ENCODE data around the gene FOXRED2. TPM values are rescaled to one million over a fixed set of nuclear protein-coding genes. Genes with fewer than 3 reads are reported as not detected.
A peak's percentile ranks its signal among the peaks of the same experiment; 100 is the strongest.

The FOXRED2 gene
- total RNA-seq, 2 experiments from 2014 or later = 22.6 to 48.3 TPM

DNA sequence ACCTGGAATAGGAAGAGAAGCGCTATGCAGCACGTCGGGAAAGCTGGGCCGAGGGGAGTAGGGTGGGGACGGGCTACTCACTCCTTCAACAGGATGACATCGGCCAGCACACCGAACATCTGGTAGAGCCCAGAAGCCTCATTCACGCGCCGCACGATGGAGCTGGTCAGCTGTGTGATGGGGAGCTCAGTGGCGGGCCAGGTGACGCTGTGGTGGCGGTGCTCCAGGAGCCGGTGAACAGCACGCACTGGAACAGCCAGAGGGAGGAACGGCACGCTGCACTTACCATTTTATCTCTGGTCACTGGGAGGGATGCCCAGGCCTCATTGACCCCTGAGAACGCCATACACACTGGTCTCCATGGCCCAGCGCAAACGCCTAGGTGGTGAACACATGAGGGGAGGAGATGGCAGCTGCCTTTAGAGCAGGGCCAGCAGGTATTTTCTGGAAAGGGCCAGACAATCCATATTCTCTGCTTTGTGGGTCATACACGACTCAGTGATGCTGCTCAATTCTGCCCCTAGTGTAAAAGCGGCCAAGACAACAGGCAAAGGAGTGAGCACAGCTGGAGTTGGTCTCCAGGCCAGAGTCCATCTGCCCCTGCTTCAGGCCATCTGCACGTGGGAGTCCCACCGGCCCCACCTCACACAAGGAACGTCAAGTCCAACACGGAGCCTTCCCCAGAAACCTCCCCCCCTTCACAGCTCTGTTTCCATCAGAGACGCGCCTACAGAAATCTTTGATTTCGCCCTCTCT lies 8.8 kb downstream of the FOXRED2 start:
- POLR2A ChIA-PET = no interaction called here

DNA sequence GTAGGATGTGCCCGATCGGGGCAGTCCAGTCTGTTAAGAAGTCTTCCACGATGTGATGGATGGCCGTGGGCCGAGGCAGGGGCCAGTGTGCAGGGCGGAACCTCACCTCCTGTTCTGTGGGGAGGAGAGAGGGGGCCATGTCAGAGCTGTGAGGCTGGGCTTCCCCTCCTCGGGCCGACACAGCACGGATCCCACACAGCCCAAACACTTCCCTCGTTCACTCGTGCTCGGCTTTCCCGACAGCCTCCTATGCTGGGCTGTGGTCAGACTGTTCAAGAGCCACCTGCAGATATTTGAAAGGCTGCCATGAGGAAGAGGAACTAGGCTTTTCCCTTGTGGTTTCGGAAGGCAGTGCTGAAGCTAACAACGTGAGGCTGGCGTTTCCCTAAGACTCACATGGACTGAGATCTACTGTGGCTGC lies 13.1 kb downstream of the FOXRED2 start:
- H3K9me3 ChIP-seq (ENCODE audit: low read length) = no peaks in the 10 kb centered on the region
- H3K27ac ChIP-seq (ENCODE audit: low read depth, low read length, poor library complexity, severe bottlenecking) = peak overlapping the region; percentile 43
- H3K4me3 ChIP-seq (ENCODE audit: low read depth, low read length, poor library complexity, severe bottlenecking) = no peak overlapping the region
- H3K9me2 ChIP-seq (ENCODE audit: insufficient read depth, low read length) = no peaks in the 10 kb centered on the region
- H3K4me2 ChIP-seq (ENCODE audit: low read length) = peak overlapping the region; percentile 31
- no peaks in the 10 kb centered on the region for H3K79me2 ChIP-seq (ENCODE audit: insufficient read depth, low read depth, low read length)
- TF ChIP-seq EZH2phosphoT487 (IDR thresholded peaks at IDR 0.05; ENCODE audit: borderline replicate concordance, low read depth, low read length) = no peak
- TF ChIP-seq, protein P1, sequence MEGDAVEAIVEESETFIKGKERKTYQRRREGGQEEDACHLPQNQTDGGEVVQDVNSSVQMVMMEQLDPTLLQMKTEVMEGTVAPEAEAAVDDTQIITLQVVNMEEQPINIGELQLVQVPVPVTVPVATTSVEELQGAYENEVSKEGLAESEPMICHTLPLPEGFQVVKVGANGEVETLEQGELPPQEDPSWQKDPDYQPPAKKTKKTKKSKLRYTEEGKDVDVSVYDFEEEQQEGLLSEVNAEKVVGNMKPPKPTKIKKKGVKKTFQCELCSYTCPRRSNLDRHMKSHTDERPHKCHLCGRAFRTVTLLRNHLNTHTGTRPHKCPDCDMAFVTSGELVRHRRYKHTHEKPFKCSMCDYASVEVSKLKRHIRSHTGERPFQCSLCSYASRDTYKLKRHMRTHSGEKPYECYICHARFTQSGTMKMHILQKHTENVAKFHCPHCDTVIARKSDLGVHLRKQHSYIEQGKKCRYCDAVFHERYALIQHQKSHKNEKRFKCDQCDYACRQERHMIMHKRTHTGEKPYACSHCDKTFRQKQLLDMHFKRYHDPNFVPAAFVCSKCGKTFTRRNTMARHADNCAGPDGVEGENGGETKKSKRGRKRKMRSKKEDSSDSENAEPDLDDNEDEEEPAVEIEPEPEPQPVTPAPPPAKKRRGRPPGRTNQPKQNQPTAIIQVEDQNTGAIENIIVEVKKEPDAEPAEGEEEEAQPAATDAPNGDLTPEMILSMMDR (conservative IDR thresholded peaks at IDR 0.05; ENCODE audit: low read length) = no peak
- CTCF ChIA-PET (ENCODE audit: unreplicated experiment) = no interaction called here
- DNase-seq (ENCODE audit: low spot score) = peak; percentile 67
- no TSS peak for BruUV-seq (replicated peaks)
- POLR2A ChIA-PET = interaction anchor here (0.6 to 1.3 kb wide), 5 partner anchors 12 to 254 kb away, joined by 3 to 5 read pairs (median 4); partner anchors contain the start of genes APOL2 and TXN2
- H4K20me1 ChIP-seq (ENCODE audit: insufficient read depth, low read length) = no peaks in the 10 kb centered on the region
- H2AFZ ChIP-seq (ENCODE audit: low read length) = no peak overlapping the region
- H3K36me3 ChIP-seq (ENCODE audit: insufficient read depth, low read length) = peaks cover 77% of the 10 kb centered on the region
- intact Hi-C loops (cut with micrococcal nuclease; ENCODE audit: unreplicated experiment) = no loop called here
- peaks cover 27% of the 10 kb centered on the region for H3K4me1 ChIP-seq (ENCODE audit: insufficient read depth, low read length, poor library complexity, severe bottlenecking)

More for the DNA sequence above, 8.8 kb downstream of the FOXRED2 start:
- H3K79me2 ChIP-seq (ENCODE audit: insufficient read depth, low read depth, low read length) = no peaks in the 10 kb centered on the region
- peaks cover 12% of the 10 kb centered on the region for H3K4me1 ChIP-seq (ENCODE audit: insufficient read depth, low read length, poor library complexity, severe bottlenecking)
- H3K4me3 ChIP-seq (ENCODE audit: low read depth, low read length, poor library complexity, severe bottlenecking) = no peak overlapping the region
- BruUV-seq (replicated peaks) = no TSS peak
- intact Hi-C loops (cut with micrococcal nuclease; ENCODE audit: unreplicated experiment) = no loop called here
- DNase-seq (ENCODE audit: low spot score) = no peak
- H2AFZ ChIP-seq (ENCODE audit: low read length) = no peak overlapping the region
- no peak overlapping the region for H3K27ac ChIP-seq (ENCODE audit: low read depth, low read length, poor library complexity, severe bottlenecking)
- no peak for TF ChIP-seq EZH2phosphoT487 (IDR thresholded peaks at IDR 0.05; ENCODE audit: borderline replicate concordance, low read depth, low read length)
- TF ChIP-seq, protein P1 (conservative IDR thresholded peaks at IDR 0.05; ENCODE audit: low read length) = 0 out of 2 replicates have a peak, but pooled peaks have one; percentile 22
- CTCF ChIA-PET (ENCODE audit: unreplicated experiment) = no interaction called here
- H3K36me3 ChIP-seq (ENCODE audit: insufficient read depth, low read length) = peaks cover 56% of the 10 kb centered on the region
- no peaks in the 10 kb centered on the region for H3K9me2 ChIP-seq (ENCODE audit: insufficient read depth, low read length)
- no peaks in the 10 kb centered on the region for H4K20me1 ChIP-seq (ENCODE audit: insufficient read depth, low read length)
- H3K9me3 ChIP-seq (ENCODE audit: low read length) = no peaks in the 10 kb centered on the region
- H3K4me2 ChIP-seq (ENCODE audit: low read length) = no peak overlapping the region

DNA sequence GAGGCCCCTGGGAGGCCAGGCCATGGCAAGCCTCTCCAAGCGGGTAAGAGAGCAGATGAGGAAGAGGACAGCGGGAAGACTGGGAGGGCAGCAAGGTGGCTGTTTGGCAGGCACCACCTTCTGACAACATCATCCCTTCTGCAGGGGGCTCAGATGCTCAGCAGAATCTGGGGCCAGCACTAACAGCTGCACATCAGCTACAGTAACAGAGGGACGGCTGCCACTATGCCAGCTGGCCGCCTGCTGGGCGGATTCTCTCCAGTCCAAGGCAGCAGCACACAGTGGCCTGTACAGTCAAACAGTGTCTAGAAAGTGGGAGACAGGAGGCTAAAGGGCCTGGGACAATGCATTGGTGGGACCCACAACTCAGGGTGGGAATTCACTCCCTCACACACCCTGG lies 14.7 kb downstream of the FOXRED2 start:
- Histone ChIP-seq H2AFZ (ENCODE audit: low read length) (no peak overlapping the region), H3K4me2 (ENCODE audit: low read length) (no peak overlapping the region; the same call in 1 of the 2 replicates)

More for the DNA sequence above, 14.7 kb downstream of the FOXRED2 start:
- Histone ChIP-seq H3K9me3 (ENCODE audit: low read length) (peaks cover 6% of the 10 kb centered on the region), H3K4me1 (ENCODE audit: insufficient read depth, low read length, poor library complexity, severe bottlenecking) (peaks cover 27% of the 10 kb centered on the region), H3K36me3 (ENCODE audit: insufficient read depth, low read length) (peaks cover 79% of the 10 kb centered on the region), H3K9me2 (ENCODE audit: insufficient read depth, low read length) (no peaks in the 10 kb centered on the region), H3K79me2 (ENCODE audit: insufficient read depth, low read depth, low read length) (no peaks in the 10 kb centered on the region), H4K20me1 (ENCODE audit: insufficient read depth, low read length) (no peaks in the 10 kb centered on the region), H3K27ac (ENCODE audit: low read depth, low read length, poor library complexity, severe bottlenecking) (peak overlapping the region; percentile 11), H3K4me3 (ENCODE audit: low read depth, low read length, poor library complexity, severe bottlenecking) (no peak overlapping the region)
- TF ChIP-seq, protein P1 (conservative IDR thresholded peaks at IDR 0.05; ENCODE audit: low read length) = no peak
- no peak for TF ChIP-seq EZH2phosphoT487 (IDR thresholded peaks at IDR 0.05; ENCODE audit: borderline replicate concordance, low read depth, low read length)
- ChIA-PET CTCF (ENCODE audit: unreplicated experiment) (no interaction called here), POLR2A (interaction anchor here (1.2 kb wide), 1 partner anchor 14 kb away, joined by 3 read pairs; no protein-coding TSS in a partner anchor)
- BruUV-seq (replicated peaks) = no TSS peak
- no peak for DNase-seq (ENCODE audit: low spot score)
- intact Hi-C loops (cut with micrococcal nuclease; ENCODE audit: unreplicated experiment) = no loop called here

Measured in OCI-LY7 (cell line).